GM18867 (cell line): ENCODE data around the gene SPOCK1.

Source experiments
- ATAC-seq: cut with Tn5 transposase; IDR thresholded peaks from one replicate; pipeline ENCODE4 v1.9.1; 2021; ENCODE audit warnings: mild to moderate bottlenecking, moderate library complexity; ENCODE audit not compliant: unreplicated experiment

Gene SPOCK1

GRCh38 chr5:137367951-137368350, 131.2 kb downstream of the SPOCK1 start:
- ATAC-seq, result no peak

GRCh38 chr5:137366526-137366925, 132.6 kb downstream of the SPOCK1 start:
- ATAC-seq, result no peak

DNA sequence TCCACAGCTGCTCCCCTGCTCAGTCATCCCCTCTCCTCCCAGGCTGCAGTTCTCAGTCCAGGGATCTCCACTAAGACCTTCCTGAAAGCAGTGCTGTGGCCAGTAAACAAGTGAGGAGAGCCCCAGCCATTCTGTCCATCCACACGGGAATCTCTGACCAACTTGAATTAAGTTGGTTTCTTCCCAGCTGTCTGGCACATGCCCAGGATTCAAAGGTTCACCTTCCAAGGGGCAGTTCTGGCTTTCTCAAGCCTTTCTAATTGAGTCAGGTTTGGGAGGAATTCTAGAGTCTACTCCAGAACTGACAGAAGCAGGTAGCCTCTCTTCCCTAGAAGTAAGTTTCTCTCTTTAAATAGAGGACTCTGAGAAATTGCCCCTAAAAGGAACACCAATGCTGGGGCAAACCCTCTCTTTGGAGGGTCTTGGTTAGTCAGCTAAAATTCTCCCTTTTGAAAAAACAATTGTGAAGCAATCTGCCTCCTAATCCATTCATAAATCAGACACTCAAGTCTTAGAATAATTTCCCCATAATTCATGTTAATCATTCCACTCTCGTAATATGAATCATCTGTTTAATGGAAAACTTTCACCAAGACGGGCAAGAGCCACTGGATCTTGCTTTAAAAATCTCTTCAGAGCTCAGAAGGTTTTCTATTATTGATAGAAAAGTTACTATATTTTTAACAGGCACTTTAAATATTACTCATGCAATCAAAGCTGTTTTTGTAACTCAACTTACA, 133.8 kb downstream of the SPOCK1 start:
- ATAC-seq, result no peak

DNA sequence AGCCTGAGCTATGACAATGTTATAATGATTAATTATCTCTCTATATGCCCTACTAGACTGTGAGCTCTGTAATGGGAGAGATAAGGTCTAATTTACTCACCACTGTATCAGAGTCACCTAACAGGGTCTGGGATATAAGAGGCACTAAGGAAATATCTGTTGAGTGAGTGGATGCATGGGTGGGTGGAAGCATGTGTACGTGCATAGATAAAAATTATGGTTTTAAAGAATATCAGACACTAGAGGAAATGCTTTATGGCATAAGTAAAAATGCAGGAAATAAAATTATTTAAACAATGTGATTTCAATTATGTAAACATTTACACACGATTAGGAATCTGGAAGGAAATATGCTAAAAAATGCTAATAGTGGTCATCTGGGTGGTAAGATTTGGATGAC, 137.8 kb downstream of the SPOCK1 start:
- ATAC-seq, result no peak

GRCh38 chr5:137360607-137361006, 138.5 kb downstream of the SPOCK1 start:
- no peak for ATAC-seq

DNA sequence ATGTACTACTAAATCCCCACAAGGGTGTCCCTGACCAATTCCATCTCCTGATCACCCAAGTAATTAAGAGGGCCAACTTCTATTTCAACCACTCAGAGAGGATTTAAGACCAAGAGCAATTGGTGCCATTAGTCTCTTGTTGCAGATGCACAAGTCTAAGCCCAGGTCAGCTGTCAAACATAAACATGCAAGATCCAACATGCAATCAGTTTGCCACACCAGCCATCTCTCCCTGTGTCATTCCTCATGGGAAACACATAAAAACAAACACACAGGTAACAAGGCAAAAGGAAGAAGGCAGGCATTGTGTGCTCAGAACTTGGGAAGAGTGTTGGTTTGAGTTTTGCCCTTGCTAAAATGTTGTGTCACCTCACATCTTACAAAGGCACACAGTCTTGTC, 139.2 kb downstream of the SPOCK1 start:
- ATAC-seq, result no peak

DNA sequence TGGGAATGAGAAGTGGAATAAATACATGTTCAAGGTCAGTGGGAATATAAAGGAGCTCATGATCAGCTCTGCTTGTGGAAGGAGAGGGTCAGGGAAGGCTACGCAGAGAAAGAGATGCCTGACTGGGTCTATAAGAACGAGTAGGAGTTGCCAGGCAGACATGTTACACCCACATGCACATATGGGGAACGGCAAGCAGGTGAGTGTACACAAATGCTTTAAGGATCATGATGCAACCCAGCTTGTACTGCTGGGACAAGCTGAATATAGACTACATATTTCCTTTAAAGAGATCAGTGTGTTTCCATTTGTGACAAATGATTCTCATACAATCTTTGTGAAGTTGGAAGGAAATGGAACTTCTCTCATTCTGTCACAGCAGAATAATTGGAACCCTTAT, 141.7 kb downstream of the SPOCK1 start:
- no peak for ATAC-seq

DNA sequence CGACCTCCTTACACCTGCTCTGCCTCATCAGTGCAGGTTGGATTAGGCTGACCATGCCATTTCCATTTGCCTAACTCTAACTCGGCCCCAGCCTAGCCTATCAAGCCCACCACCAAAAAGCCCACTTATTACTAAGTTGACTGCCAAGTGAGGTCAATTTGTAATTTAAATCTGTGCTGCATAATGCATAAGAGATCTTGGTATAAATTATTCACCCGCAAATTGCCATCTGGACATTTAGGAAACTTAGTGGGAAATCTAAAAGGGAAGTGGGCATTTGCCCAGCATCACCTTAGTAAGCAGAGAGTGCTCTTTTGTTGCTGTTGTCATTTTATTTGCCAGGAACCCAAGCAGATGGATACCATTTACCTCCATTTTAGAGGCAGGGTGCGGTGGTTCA, 143.0 kb downstream of the SPOCK1 start:
- no peak for ATAC-seq

DNA sequence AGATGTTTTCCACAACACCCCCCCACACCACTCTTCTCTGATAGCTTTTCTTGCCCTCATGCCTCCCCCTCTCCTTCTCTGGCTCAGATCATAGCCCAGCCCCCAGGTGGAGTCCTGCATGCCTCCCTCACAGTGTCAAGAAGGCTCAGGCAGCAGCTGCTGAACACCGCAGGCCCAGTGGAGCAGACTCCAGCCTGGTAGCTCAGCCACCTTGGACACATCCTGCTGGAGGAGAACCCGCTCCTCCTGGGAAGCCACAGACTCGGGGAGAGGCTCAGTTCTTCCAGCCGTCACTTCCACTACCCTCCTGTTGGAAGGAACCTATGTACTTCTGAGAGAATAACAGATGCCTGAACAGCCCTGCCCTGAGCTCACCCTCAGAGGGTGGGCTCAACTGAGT, 143.4 kb downstream of the SPOCK1 start:
- no peak for ATAC-seq

DNA sequence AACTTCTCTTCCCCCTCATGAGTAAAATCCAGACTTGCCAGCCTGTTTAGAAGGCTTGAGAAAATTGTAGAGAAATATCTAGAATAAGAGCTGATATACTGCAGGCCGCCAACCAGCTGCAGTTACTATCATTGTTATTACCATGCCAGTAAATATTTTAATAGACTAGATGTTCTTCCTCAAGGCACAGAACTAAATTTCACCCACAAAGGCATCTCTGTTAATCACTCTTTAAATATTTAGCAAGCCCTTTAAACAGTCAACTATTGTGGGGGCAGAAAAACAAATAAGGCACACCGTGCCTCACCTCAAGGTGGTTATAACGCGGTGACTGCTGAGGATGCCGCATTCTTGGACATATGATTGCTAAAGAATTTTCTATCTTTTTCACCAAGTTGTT, 147.0 kb downstream of the SPOCK1 start:
- ATAC-seq, result no peak

- no peak for ATAC-seq
Observed at GRCh38 chr5:137350791-137351190, 148.3 kb downstream of the SPOCK1 start.

GRCh38 chr5:137348759-137349158, 150.4 kb downstream of the SPOCK1 start:
- ATAC-seq, result no peak

DNA sequence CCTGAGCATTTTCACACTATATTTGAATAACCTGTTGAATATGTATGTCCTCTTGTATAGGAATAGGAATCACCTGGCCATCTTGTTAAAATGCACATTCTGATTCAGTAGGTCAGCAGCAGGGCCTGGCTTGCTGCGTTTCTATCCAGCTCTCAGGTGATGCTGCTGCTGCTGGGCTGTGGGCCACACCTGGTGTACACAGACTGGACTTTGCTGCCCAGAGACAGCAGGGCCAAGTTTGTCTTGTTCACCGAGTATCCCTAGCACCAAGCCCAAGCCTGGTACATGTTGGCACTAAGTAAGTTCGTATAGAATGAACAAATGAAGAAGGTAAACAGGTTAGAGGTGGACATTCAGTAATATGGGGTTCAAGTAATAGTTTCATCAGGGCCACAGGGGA, 151.3 kb downstream of the SPOCK1 start:
- ATAC-seq, result no peak

- ATAC-seq, result no peak
Observed at GRCh38 chr5:137346281-137346680, 152.8 kb downstream of the SPOCK1 start.

- ATAC-seq, result no peak
Observed at GRCh38 chr5:137345396-137345795, 153.7 kb downstream of the SPOCK1 start.

GRCh38 chr5:137344723-137345322, 154.3 kb downstream of the SPOCK1 start:
- ATAC-seq, result no peak

DNA sequence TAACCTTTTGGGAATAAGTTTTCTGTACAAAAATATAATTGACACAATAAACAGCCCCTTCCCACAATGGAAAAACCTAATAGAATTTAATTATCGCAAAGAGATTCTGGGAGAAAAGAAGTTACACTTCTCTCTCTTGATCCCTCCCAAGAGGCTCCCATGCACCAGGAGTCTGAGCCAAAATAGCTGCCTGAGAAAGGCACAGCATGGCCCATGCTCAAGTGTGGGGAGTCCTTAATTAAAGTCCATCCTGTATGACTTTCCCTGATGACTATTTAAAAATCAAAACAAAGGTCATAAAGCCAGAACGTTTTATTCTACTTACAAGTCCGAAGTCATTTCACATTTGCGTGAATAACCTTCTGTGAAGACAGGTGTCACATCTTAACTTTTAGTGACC, 155.1 kb downstream of the SPOCK1 start:
- no peak for ATAC-seq

- ATAC-seq, result no peak
Observed at GRCh38 chr5:137342764-137343163, 156.4 kb downstream of the SPOCK1 start.

DNA sequence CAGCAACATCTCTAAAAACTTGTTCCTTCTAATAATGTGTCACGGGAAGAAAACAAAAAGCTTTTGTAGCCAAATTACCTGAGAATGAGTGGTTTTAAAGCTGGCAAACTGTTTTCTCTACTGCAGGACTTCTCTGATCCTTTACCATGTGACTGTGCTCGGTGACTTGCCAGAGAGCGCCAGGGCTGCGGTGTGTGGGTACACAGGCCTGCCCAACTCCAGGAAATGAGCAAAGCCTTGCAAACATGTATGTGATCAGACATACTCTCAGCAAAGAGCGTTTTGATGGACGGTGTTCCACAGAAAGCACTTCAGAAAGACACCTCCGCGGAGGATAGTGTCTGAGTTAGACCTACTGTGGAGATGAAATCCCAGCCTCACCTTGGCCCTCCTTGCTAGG, 157.3 kb downstream of the SPOCK1 start:
- ATAC-seq, result no peak

GRCh38 chr5:137340881-137341280, 158.2 kb downstream of the SPOCK1 start:
- no peak for ATAC-seq

DNA sequence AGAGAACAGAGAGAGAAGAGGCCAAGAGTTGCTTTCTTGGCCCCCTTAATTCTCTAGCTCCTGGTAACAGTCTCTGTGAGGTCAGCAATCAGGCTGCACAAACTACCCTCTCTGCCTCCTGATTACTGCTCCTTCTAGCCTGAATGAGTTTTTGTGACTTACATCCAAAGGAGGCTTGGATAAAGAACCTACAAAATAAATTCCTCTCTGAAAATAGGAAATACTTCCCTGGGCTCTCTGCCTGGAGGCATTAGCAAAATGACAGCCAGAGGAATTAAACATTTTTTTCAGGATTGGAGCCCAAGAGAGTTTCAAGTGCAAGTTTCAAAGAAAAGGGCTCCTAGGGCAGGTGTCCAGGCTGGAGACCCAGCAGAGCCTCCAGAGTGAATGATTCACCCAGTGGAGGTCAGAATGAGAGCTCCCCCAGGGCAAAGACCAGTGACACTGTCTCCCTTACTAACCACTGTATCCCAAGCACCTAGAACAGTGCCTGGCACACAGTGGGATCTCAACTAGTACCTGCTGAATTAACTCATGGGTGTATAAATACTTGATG, 162.5 kb downstream of the SPOCK1 start:
- no peak for ATAC-seq

DNA sequence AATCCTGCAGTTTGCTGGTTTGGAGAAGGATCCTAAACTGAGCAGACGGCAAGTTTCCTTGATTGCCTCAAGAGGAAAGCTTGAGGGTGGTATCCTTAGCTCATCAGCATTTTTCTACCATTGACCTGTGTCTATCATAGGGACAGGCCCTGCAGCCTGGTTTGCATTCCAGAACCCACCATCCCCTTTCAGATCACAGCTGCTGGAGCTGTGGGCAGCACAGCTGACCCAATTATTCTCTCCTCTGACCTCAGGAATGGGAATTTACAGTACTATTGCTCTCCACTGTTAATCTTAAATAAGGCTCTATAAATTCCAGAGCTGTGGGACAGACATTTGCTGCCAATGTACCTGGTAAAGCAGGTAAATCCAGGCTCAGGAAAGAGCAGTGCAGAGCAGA, 163.0 kb downstream of the SPOCK1 start:
- ATAC-seq, result no peak

DNA sequence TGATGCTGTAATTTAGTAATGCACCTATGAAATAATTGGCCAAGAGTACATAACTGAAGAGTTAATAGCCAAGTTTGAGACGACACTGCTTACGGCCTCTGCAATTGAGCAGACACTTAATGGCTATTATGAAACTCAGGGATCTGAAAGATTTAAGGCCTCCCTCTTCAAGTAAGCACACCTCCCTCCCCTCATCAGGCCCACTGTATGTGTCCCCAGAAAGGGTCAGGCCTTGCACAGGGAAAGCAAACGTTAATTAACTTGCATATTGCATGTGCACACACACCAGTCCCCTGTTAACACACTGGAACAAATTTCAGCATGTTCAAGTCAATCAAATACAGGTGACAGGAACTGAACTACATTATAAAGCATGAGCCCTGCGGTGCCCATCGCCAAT, 163.6 kb downstream of the SPOCK1 start:
- ATAC-seq, result no peak
